ENCODE measurements around the gene STX11. TPM values are rescaled to one million over a fixed set of nuclear protein-coding genes. Genes with fewer than 3 reads are reported as not detected.

Gene STX11
- total and polyA plus RNA-seq, 10 donors: 5.9 to 76.0 (median 42.0) TPM

DNA sequence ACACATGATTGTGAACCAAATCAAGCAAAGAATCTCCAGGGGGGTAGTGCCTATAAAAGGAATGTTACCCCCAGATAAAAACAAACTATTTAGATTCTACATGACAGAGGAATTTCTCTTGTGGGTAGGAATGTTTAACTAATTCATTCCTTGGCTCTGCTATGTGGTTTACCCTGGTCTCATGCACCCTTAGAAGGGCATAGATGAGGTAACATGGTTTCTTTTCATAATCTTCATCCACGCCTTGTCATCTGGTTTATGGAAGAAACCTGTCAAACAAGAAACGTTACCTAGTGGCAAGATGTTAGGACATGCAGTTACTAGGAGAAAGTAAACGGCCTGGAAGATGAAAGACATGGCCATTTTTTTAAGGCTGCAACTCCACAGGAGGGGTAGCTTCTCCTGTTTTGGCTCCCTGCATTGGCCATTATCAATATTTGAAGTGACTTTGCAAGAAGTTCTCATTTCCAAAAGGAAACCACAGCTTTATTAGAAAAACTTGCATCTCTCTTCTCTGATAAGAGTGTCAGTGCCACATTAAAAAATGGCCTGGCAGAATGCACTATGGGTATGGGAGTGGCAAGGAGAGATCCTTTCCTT lies 45.5 kb downstream of the STX11 start:
- 59 to 75% (median 68%) methylated on average over 3 of the region's 3 CpGs for WGBS, 5 donors
- Histone ChIP-seq H3K4me1 (no peaks in the 10 kb centered on the region), H3K4me3 (no peak overlapping the region), H3K27me3 (replicated peaks in 1 of 7) (no peaks in the 10 kb centered on the region), H3K9me3 (peaks cover 0 to 15% (median 6%) of the 10 kb centered on the region in 8 donors), H3K36me3 (peaks cover 0 to 4% (median 0%) of the 10 kb centered on the region in 6 donors), H3K27ac (no peak overlapping the region)
- intact Hi-C loops (cut with DNase I; ENCODE audit: low total_unique reads): no loop called here
- TF ChIP-seq POLR2AphosphoS5 (IDR thresholded peaks at IDR 0.05) (no peak), POLR2A (IDR thresholded peaks at IDR 0.05) (no peak), CTCF (IDR thresholded peaks at IDR 0.05 in 8 of 11, conservative IDR thresholded peaks at IDR 0.05 in 3 of 11) (no peak)
- no peak for DNase-seq

GRCh38 chr6:144197919-144198318 lies 47.6 kb downstream of the STX11 start:
- WGBS, 5 donors: 79 to 90% (median 89%) methylated on average over 3 of the region's 3 CpGs
- Histone ChIP-seq H3K4me3 (no peak overlapping the region), H3K9me3 (peaks cover 0 to 36% (median 24%) of the 10 kb centered on the region in 8 donors), H3K27ac (no peak overlapping the region), H3K27me3 (replicated peaks in 1 of 7) (no peaks in the 10 kb centered on the region), H3K36me3 (no peaks in the 10 kb centered on the region), H3K4me1 (no peaks in the 10 kb centered on the region)
- intact Hi-C loops (cut with DNase I; ENCODE audit: low total_unique reads): no loop called here
- DNase-seq: no peak
- TF ChIP-seq CTCF (IDR thresholded peaks at IDR 0.05 in 8 of 11, conservative IDR thresholded peaks at IDR 0.05 in 3 of 11) (no peak), POLR2A (IDR thresholded peaks at IDR 0.05) (no peak), POLR2AphosphoS5 (IDR thresholded peaks at IDR 0.05) (no peak)

DNA sequence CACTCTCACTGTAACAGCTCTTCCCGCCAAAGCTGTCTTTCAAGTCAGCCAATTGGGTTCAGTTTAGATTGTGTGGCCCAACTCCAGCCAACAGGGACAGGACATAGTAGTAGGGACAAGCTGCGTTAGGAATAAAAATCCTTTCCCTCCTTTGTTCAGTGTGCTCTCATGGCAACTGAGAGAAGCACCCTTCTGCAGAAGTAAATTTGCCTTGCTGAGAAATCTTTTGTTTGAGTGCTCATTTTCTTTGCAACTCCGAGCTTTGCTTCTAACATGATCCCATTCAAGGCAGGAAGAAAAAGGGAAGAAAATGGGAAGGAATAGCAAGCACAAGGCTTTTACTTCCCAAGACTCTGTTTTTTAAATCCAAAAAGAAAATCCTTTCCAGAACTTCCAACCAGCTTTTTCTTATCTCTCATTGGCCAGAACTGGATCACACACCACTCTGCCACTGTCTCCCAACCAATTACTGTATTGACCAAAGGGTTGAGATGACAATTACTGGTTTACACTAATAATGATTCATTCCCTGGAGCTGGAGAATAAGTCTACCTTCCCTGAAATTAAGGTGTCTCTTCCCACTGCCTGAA lies 52.7 kb downstream of the STX11 start:
- Histone ChIP-seq H3K4me1 (no peaks in the 10 kb centered on the region), H3K4me3 (no peak overlapping the region), H3K36me3 (no peaks in the 10 kb centered on the region), H3K27ac (no peak overlapping the region), H3K9me3 (peaks cover 0 to 63% (median 49%) of the 10 kb centered on the region in 8 donors), H3K27me3 (replicated peaks in 1 of 7) (no peaks in the 10 kb centered on the region)
- no peak for DNase-seq
- intact Hi-C loops (cut with DNase I; ENCODE audit: low total_unique reads): no loop called here
- WGBS, 5 donors: 65 to 92% (median 77%) methylated on average over 3 of the region's 3 CpGs
- no peak for TF ChIP-seq CTCF (IDR thresholded peaks at IDR 0.05 in 8 of 11, conservative IDR thresholded peaks at IDR 0.05 in 3 of 11)
- no peak for TF ChIP-seq POLR2AphosphoS5 (IDR thresholded peaks at IDR 0.05)
- no peak for TF ChIP-seq POLR2A (IDR thresholded peaks at IDR 0.05)

- TF ChIP-seq CTCF (IDR thresholded peaks at IDR 0.05 in 8 of 11, conservative IDR thresholded peaks at IDR 0.05 in 3 of 11) (no peak), POLR2A (IDR thresholded peaks at IDR 0.05) (no peak), POLR2AphosphoS5 (IDR thresholded peaks at IDR 0.05) (no peak)
- Histone ChIP-seq H3K36me3 (no peaks in the 10 kb centered on the region), H3K27ac (no peak overlapping the region), H3K4me3 (no peak overlapping the region), H3K4me1 (peaks cover 8 to 13% (median 10%) of the 10 kb centered on the region in 6 donors), H3K27me3 (replicated peaks in 1 of 7) (peaks cover 0 to 11% (median 0%) of the 10 kb centered on the region in 7 donors), H3K9me3 (peaks cover 0 to 6% (median 0%) of the 10 kb centered on the region in 8 donors)
- DNase-seq: no peak
- intact Hi-C loops (cut with DNase I; ENCODE audit: low total_unique reads): loop anchor here (10.0 kb wide), 1 partner anchor 56 kb away; the partner anchor contains the start of gene STX11
- 80 to 89% (median 86%) methylated on average over 7 of the region's 7 CpGs for WGBS, 5 donors
Measured at GRCh38 chr6:144211160-144211559, 60.8 kb downstream of the STX11 start.

All from spleen (tissue), 11 donors.